ENCODE results near the gene TTC38.

- no peak for TF ChIP-seq POLR2A (IDR thresholded peaks at IDR 0.05)
- no peak for TF ChIP-seq CTCF (IDR thresholded peaks at IDR 0.05)
- no peak for TF ChIP-seq POLR2AphosphoS5 (IDR thresholded peaks at IDR 0.05)
Observed at GRCh38 chr22:46246178-46246577, 21.6 kb upstream of the TTC38 start.
